Thyroid gland (tissue), 4 donors: ENCODE data around the gene CBR4. TPM values are rescaled to one million over a fixed set of nuclear protein-coding genes. Genes with fewer than 3 reads are reported as not detected.

ENCODE experiments used
- DNase-seq, 2 donors: peaks; one replicate each; pipeline ENCODE4 v3.0.0-alpha.2; 2019
- H3K27ac ChIP-seq, 3 donors: fragments of 200-600 bp; sonication (generic); 1 replicate in 2 of 3; 2 replicates in 1 of 3; pipeline ENCODE4 v1.5.1; 2016 to 2019; ENCODE audit warnings: mild to moderate bottlenecking in 1 of 3, moderate library complexity in 1 of 3
- H3K27me3 ChIP-seq: fragments of 200-600 bp; sonication (generic); one replicate; pipeline ENCODE4 v1.5.1; 2019
- H3K36me3 ChIP-seq, 2 donors: fragments of 200-600 bp; sonication (generic); one replicate each; pipeline ENCODE4 v1.5.1; 2016 to 2019
- H3K4me1 ChIP-seq, 2 donors: fragments of 200-600 bp; sonication (generic); one replicate each; pipeline ENCODE4 v1.5.1; 2017 to 2019
- H3K4me3 ChIP-seq, 3 donors: fragments of 200-600 bp; sonication (generic); replicated peaks in 1 of 3; 1 replicate in 2 of 3; 2 replicates in 1 of 3; pipeline ENCODE4 v1.5.1; 2016; ENCODE audit warnings: mild to moderate bottlenecking in 1 of 3
- H3K9me3 ChIP-seq: fragments of 200-600 bp; sonication (generic); one replicate; pipeline ENCODE4 v1.5.1; 2017
- POLR2A ChIP-seq, 2 donors: fragments of 450-650 bp; IDR thresholded peaks; one replicate each; pipeline ENCODE4 v1.6.1; 2017; ENCODE audit warnings: antibody characterized with exemption in 2 of 2, mild to moderate bottlenecking in 2 of 2, moderate library complexity in 1 of 2
- WGBS, 2 donors: methylation state at CpG; one replicate each; pipeline ENCODE4 v1.1.5; 2017; 5-methylcytosine and 5-hydroxymethylcytosine counted together
- intact Hi-C: fragments of 100-400 bp; cut with DNase I; formaldehyde crosslinking; loops from one replicate; pipeline ENCODE4 v1.15.1; 2023
- total RNA-seq, 4 donors: library from RNA; depleted of rRNA; stranded (reverse); fragments of >200 nt; gene quantifications; one replicate each; pipeline ENCODE4 v1.2.3, GENCODE V29; 2016
- TF ChIP-seq, protein P1 (sequence below), 6 experiments: fragments of 200-600 bp in 3 of 6; fragments of 450-650 bp in 3 of 6; sonication (generic) in 3 of 6; IDR thresholded peaks; one replicate each; pipeline ENCODE4 v1.5.1; 2016 to 2019; ENCODE audit warnings: antibody characterized with exemption in 6 of 6, mild to moderate bottlenecking in 2 of 6, inconsistent platforms in 1 of 6, moderate library complexity in 1 of 6

The CBR4 gene
- total RNA-seq, 4 donors from 2014 or later = 47.7 to 54.2 (median 49.9) TPM

DNA sequence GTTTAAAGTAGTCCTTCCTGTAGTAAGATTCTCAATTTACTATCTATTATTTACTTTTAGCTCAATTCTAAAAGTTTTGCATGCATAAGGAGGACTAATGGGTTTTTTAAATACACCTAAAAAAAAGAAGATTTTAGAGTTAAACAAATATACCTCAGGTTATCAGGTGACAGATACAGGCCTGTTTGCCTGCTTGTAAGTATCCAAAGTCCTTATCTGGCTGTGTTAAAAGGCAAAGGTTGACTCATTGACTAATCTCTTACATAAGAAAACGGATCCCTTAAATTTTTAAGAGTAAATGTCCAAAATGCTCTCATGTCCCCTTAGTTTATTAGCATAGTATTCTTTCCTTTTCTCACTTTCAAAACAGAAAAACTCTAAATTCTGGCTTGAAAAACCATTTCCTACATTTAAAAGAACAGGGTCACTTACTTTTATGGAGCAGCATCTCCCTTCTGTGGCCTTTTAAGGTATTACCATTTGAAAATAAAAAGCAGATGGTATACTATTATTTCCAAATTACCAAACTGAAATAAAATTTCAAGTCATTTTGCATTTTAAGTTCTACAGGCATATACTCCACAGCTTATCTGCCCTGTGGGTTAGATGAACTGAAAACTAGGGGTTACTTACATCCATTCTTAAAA lies 4.5 kb downstream of the CBR4 start:
- no peak for DNase-seq
- 23 to 35% methylated on average over 1 of the region's 1 CpG for WGBS, 2 donors
- H3K27ac ChIP-seq = peak overlapping the region; percentile 17 to 48 (median 34)
- no peak overlapping the region for H3K4me3 ChIP-seq
- TF ChIP-seq, protein P1, sequence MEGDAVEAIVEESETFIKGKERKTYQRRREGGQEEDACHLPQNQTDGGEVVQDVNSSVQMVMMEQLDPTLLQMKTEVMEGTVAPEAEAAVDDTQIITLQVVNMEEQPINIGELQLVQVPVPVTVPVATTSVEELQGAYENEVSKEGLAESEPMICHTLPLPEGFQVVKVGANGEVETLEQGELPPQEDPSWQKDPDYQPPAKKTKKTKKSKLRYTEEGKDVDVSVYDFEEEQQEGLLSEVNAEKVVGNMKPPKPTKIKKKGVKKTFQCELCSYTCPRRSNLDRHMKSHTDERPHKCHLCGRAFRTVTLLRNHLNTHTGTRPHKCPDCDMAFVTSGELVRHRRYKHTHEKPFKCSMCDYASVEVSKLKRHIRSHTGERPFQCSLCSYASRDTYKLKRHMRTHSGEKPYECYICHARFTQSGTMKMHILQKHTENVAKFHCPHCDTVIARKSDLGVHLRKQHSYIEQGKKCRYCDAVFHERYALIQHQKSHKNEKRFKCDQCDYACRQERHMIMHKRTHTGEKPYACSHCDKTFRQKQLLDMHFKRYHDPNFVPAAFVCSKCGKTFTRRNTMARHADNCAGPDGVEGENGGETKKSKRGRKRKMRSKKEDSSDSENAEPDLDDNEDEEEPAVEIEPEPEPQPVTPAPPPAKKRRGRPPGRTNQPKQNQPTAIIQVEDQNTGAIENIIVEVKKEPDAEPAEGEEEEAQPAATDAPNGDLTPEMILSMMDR (IDR thresholded peaks at IDR 0.05) = peak in 5 of 6 experiments; percentile 24 to 76 (median 55)
- TF ChIP-seq POLR2A (IDR thresholded peaks at IDR 0.05) = no peak
- peaks cover 38 to 57% of the 10 kb centered on the region in 2 donors for H3K4me1 ChIP-seq
- H3K36me3 ChIP-seq = no peaks in the 10 kb centered on the region
- intact Hi-C loops = loop anchor here (10.0 kb wide), 1 partner anchor 81 kb away; no protein-coding TSS in a partner anchor
- H3K27me3 ChIP-seq = no peaks in the 10 kb centered on the region
- no peaks in the 10 kb centered on the region for H3K9me3 ChIP-seq

DNA sequence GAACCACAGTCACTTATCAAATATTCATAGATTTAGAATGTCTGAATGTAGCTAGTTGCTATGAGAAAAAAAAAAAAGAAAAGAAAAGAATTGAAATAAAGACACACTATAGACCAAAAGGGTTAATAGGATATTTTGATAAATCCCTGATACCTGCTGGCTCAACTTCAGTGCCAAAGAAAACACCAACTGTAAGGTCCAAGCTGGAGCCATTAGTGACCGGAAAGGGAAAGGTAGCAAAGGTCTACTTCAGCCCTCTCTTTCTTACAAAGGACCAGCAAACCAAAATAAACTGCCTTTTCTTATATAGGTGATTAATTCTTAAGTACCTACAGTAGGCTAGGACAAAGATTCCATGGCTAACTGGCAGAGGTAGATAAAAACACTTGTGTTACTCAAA lies 9.7 kb downstream of the CBR4 start:
- H3K9me3 ChIP-seq = no peaks in the 10 kb centered on the region
- H3K27me3 ChIP-seq = no peaks in the 10 kb centered on the region
- intact Hi-C loops = loop anchor here (10.0 kb wide), 1 partner anchor 76 kb away; no protein-coding TSS in a partner anchor
- WGBS, 2 donors = 30 to 32% methylated on average over 1 of the region's 1 CpG
- peak overlapping the region; percentile 2 to 67 (median 57) for H3K27ac ChIP-seq
- peaks cover 36 to 57% of the 10 kb centered on the region in 2 donors for H3K4me1 ChIP-seq
- TF ChIP-seq, protein P1 (IDR thresholded peaks at IDR 0.05) = no peak
- TF ChIP-seq POLR2A (IDR thresholded peaks at IDR 0.05) = no peak
- no peak overlapping the region for H3K4me3 ChIP-seq
- no peaks in the 10 kb centered on the region for H3K36me3 ChIP-seq
- peak in 1 of 2 donors; percentile 13 for DNase-seq

GRCh38 chr4:168999809-169000208 lies 10.2 kb downstream of the CBR4 start:
- no peak for DNase-seq
- Histone ChIP-seq H3K36me3 (no peaks in the 10 kb centered on the region), H3K4me3 (no peak overlapping the region), H3K27ac (peak overlapping the region in 2 of 3 donors; percentile 57 to 67), H3K27me3 (no peaks in the 10 kb centered on the region), H3K4me1 (peaks cover 35 to 57% of the 10 kb centered on the region in 2 donors), H3K9me3 (no peaks in the 10 kb centered on the region)
- TF ChIP-seq, protein P1 (IDR thresholded peaks at IDR 0.05) = no peak
- TF ChIP-seq POLR2A (IDR thresholded peaks at IDR 0.05) = no peak
- 14 to 23% methylated on average over 4 of the region's 4 CpGs for WGBS, 2 donors
- intact Hi-C loops = loop anchor here (10.0 kb wide), 1 partner anchor 75 kb away; no protein-coding TSS in a partner anchor

- H3K27ac ChIP-seq = peak overlapping the region; percentile 14 to 81 (median 56)
- WGBS, 2 donors = 76 to 93% methylated on average over 1 of the region's 1 CpG
- H3K4me3 ChIP-seq = no peak overlapping the region
- DNase-seq = no peak
- peaks cover 38 to 57% of the 10 kb centered on the region in 2 donors for H3K4me1 ChIP-seq
- intact Hi-C loops = no loop called here
- no peaks in the 10 kb centered on the region for H3K36me3 ChIP-seq
- TF ChIP-seq, protein P1 (IDR thresholded peaks at IDR 0.05) = no peak
- no peak for TF ChIP-seq POLR2A (IDR thresholded peaks at IDR 0.05)
- H3K27me3 ChIP-seq = no peaks in the 10 kb centered on the region
- H3K9me3 ChIP-seq = no peaks in the 10 kb centered on the region
Observed at GRCh38 chr4:168998596-168998995, 11.5 kb downstream of the CBR4 start.
